Astrocyte (in vitro differentiated cells and primary cell): ENCODE measurements around the gene GPC5.

Experiments
- EZH2 ChIP-seq: IDR thresholded peaks from 2 replicates; pipeline ENCODE4 v1.6.1; 2012; ENCODE audit warnings: mild to moderate bottlenecking, low read length, inconsistent platforms; ENCODE audit not compliant: insufficient read depth
- TF ChIP-seq, protein P1 (sequence below): IDR thresholded peaks from 2 replicates; pipeline ENCODE4 v1.5.1; 2011; ENCODE audit warnings: low read depth, mild to moderate bottlenecking, inconsistent platforms, low read length, moderate library complexity; ENCODE audit not compliant: insufficient read depth

DNA sequence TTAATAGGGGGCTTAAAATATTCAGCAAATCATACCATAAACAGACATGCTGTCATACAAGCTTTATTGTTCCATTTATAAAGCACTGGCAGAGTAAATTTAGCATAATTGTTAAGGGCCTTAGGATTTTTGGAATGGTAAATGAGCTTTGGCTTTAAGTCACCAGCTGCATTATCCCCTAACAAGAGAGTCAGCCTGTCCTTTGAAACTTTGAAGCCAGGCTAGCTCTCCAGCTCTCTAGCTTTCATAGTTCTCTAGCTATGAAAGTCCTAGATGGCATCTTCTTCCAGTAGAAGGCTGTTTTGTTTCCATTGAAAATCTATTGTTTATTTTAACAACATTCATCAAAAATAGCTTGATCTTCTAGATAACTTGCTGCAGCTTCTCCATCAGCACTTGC lies 1407.3 kb downstream of the GPC5 start:
- TF ChIP-seq, protein P1, sequence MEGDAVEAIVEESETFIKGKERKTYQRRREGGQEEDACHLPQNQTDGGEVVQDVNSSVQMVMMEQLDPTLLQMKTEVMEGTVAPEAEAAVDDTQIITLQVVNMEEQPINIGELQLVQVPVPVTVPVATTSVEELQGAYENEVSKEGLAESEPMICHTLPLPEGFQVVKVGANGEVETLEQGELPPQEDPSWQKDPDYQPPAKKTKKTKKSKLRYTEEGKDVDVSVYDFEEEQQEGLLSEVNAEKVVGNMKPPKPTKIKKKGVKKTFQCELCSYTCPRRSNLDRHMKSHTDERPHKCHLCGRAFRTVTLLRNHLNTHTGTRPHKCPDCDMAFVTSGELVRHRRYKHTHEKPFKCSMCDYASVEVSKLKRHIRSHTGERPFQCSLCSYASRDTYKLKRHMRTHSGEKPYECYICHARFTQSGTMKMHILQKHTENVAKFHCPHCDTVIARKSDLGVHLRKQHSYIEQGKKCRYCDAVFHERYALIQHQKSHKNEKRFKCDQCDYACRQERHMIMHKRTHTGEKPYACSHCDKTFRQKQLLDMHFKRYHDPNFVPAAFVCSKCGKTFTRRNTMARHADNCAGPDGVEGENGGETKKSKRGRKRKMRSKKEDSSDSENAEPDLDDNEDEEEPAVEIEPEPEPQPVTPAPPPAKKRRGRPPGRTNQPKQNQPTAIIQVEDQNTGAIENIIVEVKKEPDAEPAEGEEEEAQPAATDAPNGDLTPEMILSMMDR = no peak
- TF ChIP-seq EZH2 = no peak
